Fibroblast of skin of abdomen (primary cell): ENCODE data around the gene FURIN. TPM values are rescaled to one million over a fixed set of nuclear protein-coding genes. Genes with fewer than 3 reads are reported as not detected.
A peak's percentile ranks its signal among the peaks of the same experiment; 100 is the strongest.
"Not testable (repeated sequence)": the region's sequence is repeated elsewhere in the genome, so short reads cannot be mapped to it uniquely, and the experiment has no call there.

Experiments used
- DNase-seq: peaks from one replicate; pipeline ENCODE4 v3.0.0-alpha.2; 2013
- polyA plus RNA-seq, 2 experiments: library from polyadenylated mRNA; unstranded; fragments of 120-200 nt; gene quantifications; one replicate each; pipeline ENCODE4 v1.2.1, GENCODE V29; 2013; ENCODE audit not compliant: insufficient read length in 2 of 2

Gene FURIN
- polyA plus RNA-seq (2013, experiment 1 of 2; ENCODE audit: insufficient read length): 55.4 TPM
- 54.5 TPM for polyA plus RNA-seq (2013, experiment 2 of 2; ENCODE audit: insufficient read length)

- no peak for DNase-seq
These were observed at the start of gene FURIN for GRCh38 chr15:90868261-90868689. Gene FURIN (plus strand): TSS chr15:90868588. CDS start chr15:90875741, 7,153 bp downstream.

- no peak for DNase-seq
These were observed 49.0 kb upstream of the FURIN start for GRCh38 chr15:90819390-90819789.

GRCh38 chr15:90819850-90820249 is 48.5 kb upstream of the FURIN start:
- DNase-seq: no peak

- no peak for DNase-seq
These were observed 47.9 kb upstream of the FURIN start for GRCh38 chr15:90820481-90820880.

GRCh38 chr15:90822204-90822955 is 46.0 kb upstream of the FURIN start:
- DNase-seq: no peak

GRCh38 chr15:90823455-90823974 is 44.9 kb upstream of the FURIN start:
- no peak for DNase-seq

GRCh38 chr15:90825115-90825899 is 43.1 kb upstream of the FURIN start:
- not testable (repeated sequence) for DNase-seq

GRCh38 chr15:90826206-90826885 is 42.0 kb upstream of the FURIN start:
- not testable (repeated sequence) for DNase-seq

GRCh38 chr15:90826886-90827435 is 41.4 kb upstream of the FURIN start:
- no peak for DNase-seq

GRCh38 chr15:90828111-90828510 is 40.3 kb upstream of the FURIN start:
- DNase-seq: no peak

- DNase-seq: no peak
These were observed 39.3 kb upstream of the FURIN start for GRCh38 chr15:90829126-90829525.

- DNase-seq: no peak
These were observed 38.4 kb upstream of the FURIN start for GRCh38 chr15:90829942-90830440.

- no peak for DNase-seq
These were observed 33.8 kb upstream of the FURIN start for GRCh38 chr15:90834626-90835025.

- DNase-seq: peak; percentile 40
These were observed 32.0 kb upstream of the FURIN start for GRCh38 chr15:90836296-90836871.

GRCh38 chr15:90837094-90837493 is 31.3 kb upstream of the FURIN start:
- DNase-seq: no peak

GRCh38 chr15:90838139-90838538 is 30.2 kb upstream of the FURIN start:
- no peak for DNase-seq

GRCh38 chr15:90838544-90838943 is 29.8 kb upstream of the FURIN start:
- no peak for DNase-seq

GRCh38 chr15:90839187-90840071 is 29.0 kb upstream of the FURIN start:
- peak; percentile 10 for DNase-seq

GRCh38 chr15:90840157-90840855 is 28.1 kb upstream of the FURIN start:
- no peak for DNase-seq

GRCh38 chr15:90840954-90841353 is 27.4 kb upstream of the FURIN start:
- no peak for DNase-seq
